ENCODE data around the gene SELENOW.
"Not testable (repeated sequence)": the region's sequence is repeated elsewhere in the genome, so short reads cannot be mapped to it uniquely, and the experiment has no call there.

The SELENOW gene

GRCh38 chr19:47756953-47757608, 21.4 kb upstream of the SELENOW start:
- no peak for DNase-seq

GRCh38 chr19:47757617-47758442, 20.7 kb upstream of the SELENOW start:
- DNase-seq = no peak

- DNase-seq = no peak
These were observed 20.1 kb upstream of the SELENOW start for GRCh38 chr19:47758443-47758804.

- no peak for DNase-seq
These were observed 17.9 kb upstream of the SELENOW start for GRCh38 chr19:47760632-47760999.

- no peak for DNase-seq
These were observed 16.9 kb upstream of the SELENOW start for GRCh38 chr19:47761566-47761965.

- DNase-seq = no peak
These were observed 16.4 kb upstream of the SELENOW start for GRCh38 chr19:47762151-47762550.

GRCh38 chr19:47762615-47763308, 15.7 kb upstream of the SELENOW start:
- no peak for DNase-seq

GRCh38 chr19:47764705-47765104, 13.8 kb upstream of the SELENOW start:
- not testable (repeated sequence) for DNase-seq

GRCh38 chr19:47765523-47766358, 12.8 kb upstream of the SELENOW start:
- DNase-seq = peak; percentile 49 to 56

GRCh38 chr19:47766359-47766620, 12.2 kb upstream of the SELENOW start:
- DNase-seq = no peak

GRCh38 chr19:47766670-47767069, 11.8 kb upstream of the SELENOW start:
- no peak for DNase-seq

- no peak for DNase-seq
These were observed 11.2 kb upstream of the SELENOW start for GRCh38 chr19:47767349-47767748.

GRCh38 chr19:47768604-47769003, 9.9 kb upstream of the SELENOW start:
- no peak for DNase-seq

GRCh38 chr19:47769534-47769933, 9.0 kb upstream of the SELENOW start:
- no peak for DNase-seq

- DNase-seq = not testable (repeated sequence)
These were observed 7.2 kb upstream of the SELENOW start for GRCh38 chr19:47771291-47771690.

GRCh38 chr19:47776568-47776967, 1.9 kb upstream of the SELENOW start:
- no peak for DNase-seq

- not testable (repeated sequence) for DNase-seq
These were observed 1.1 kb upstream of the SELENOW start for GRCh38 chr19:47777245-47778048.

- DNase-seq = peak; percentile 23 to 37
These were observed 450 bp downstream of the SELENOW start for GRCh38 chr19:47778954-47779351.

GRCh38 chr19:47779524-47780214, 1.2 kb downstream of the SELENOW start:
- no peak for DNase-seq

GRCh38 chr19:47780215-47780551, 1.7 kb downstream of the SELENOW start:
- DNase-seq = no peak

GRCh38 chr19:47781590-47782262, 3.2 kb downstream of the SELENOW start:
- DNase-seq = no peak

All from stimulated activated CD4-positive, alpha-beta T cell treated with anti-CD3 and anti-CD28 coated beads, Interleukin-2, amount 100 ng/mL, for 24 hours (primary cell).